GM11168 (cell line): ENCODE results near the gene SOX14.

ENCODE experiments used
- in situ Hi-C: fragments of 300-500 bp; cut with MboI; formaldehyde crosslinking; loops from one replicate; pipeline ENCODE4 v1.12.0; 2022; ENCODE audit warnings: low sequenced_read_pairs; ENCODE audit not compliant: unreplicated experiment

SOX14 gene

DNA sequence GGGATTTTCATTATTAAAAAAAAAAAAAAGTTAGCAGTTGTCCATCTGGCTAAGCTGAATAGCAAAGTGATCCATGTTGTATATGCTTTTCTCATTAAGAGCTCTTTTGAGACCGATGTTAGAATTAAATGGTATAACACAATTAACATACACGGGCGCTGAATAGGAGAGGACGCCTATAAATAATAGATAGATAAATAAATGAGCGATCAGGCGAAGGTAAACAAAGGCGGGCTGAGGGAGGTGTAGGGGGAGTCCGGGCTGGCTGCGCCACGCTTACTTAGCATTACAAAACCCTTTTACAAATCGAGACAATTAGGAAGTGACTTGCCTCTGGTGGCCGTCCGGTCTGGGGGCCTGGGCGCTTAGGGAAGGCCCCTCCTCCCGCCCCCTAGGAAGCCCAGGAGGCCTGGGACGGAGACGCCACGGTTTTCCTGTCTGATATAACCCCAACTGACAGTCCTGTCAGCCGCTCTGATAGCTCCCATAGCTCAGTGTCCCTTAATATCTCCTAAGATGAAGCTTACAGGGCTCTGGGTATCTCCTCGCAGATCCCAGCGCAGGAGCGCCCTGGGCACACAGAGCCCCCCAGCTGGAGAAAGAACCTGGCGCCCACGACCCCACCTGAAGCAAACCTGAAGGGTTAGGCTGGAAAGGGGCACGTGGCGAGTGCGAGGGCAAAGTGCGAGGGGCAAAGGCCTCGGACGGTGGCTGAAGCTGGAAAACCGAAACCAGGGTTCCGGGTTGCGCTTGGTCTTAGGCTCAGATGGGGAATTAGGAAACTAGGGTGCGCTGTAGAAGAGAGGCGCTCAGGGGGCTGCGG is 3.6 kb downstream of the SOX14 start:
- in situ Hi-C loops = no loop called here

DNA sequence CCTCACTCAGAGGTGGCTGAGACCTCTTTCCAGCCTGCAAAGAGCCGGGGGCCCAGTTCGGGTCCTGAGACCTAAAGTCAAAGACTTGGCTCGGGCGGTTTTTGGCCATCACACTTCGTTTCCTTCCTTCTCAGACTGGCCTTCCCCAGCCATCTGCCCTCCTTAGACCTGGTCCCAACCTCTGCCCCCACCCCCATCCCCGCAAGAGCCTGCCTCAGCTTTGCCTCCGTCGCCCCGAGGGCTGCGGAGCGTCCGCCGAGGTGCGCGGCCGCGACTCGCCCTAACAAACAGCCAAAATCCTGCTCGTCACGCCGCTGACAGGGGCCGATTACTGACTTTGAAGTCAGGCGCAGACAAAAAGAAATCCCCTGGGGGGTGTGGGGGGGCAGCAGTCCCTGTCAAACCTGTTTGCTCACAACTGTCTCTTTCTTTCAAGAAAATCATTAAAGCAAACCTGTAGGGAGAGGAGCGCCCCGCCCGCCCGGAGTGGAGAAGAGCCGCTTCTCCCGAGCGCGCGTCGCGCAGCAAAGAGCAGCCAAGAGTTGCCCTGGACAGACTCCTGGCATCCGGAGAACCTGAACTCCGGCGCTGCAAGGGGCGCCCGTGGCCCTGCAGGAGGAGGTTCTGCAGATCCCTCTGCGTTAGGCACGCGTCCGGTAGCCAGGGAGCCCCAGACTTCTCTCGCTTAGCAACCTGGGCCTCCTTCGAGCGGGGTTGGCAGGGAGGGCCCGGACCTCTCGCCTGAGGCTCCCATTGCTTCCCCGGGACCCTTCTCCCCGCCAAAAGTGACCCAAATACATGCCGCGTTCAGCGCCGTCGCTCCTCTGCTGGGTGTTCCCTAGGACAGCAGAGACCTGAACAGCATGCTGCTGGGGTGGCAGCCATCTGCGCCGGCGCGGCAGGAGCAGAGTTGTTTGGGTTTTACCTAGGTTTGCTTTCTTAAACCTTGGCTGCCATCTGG is 4.5 kb downstream of the SOX14 start:
- in situ Hi-C loops = no loop called here

DNA sequence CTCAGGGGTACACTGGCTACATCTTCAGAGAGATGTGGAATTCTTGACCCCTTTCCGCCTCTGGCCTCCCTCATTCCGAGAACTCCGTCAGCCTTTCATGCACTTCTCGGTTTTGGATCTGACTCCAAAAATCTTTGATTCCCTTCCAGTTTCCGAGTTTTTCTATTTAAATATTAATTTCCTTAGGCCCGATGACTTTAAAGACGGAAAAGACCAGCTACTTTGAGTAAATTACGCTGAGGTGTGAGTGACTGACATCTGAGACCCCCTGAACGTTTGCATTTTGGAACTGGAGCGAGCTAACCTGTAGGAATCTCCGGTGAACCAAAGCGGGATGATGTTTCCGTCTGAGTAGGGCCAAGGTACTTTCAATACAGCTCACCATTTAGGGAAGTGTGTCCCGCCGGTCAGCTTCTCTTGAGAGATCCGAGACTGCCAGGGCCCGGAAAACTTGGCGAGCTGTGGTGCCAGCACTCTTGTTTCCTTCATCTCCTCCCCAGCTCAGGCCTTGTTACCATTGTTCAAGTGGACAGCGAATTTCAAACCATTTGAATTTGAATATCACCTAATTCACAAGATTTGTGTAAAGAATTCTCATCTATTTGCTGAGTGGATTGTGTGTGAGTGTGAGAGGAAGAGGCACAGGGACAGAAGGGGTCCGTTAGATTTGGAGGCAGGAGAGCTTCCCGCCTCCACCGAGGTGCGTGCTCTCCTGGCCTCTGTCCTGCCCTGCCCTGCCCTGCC is 5.4 kb downstream of the SOX14 start:
- in situ Hi-C loops = no loop called here

DNA sequence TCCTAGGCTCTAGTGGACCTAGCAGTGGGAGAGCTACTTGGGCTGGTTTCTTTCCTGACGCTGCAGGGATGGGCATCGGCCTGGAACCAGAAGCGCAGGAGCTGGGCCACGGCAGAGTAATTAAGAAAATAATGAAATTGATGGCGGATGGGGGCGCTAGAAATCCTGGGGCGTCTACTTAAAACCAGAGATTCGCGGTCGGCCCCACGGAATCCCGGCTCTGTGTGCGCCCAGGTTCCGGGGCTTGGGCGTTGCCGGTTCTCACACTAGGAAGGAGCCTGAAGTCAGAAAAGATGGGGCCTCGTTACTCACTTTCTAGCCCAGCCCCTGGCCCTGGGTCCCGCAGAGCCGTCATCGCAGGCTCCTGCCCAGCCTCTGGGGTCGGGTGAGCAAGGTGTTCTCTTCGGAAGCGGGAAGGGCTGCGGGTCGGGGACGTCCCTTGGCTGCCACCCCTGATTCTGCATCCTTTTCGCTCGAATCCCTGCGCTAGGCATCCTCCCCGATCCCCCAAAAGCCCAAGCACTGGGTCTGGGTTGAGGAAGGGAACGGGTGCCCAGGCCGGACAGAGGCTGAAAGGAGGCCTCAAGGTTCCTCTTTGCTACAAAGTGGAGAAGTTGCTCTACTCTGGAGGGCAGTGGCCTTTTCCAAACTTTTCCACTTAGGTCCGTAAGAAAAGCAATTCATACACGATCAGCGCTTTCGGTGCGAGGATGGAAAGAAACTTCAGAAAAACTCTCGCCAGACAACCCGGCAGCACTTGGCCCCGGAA is 6.1 kb downstream of the SOX14 start:
- in situ Hi-C loops = no loop called here

DNA sequence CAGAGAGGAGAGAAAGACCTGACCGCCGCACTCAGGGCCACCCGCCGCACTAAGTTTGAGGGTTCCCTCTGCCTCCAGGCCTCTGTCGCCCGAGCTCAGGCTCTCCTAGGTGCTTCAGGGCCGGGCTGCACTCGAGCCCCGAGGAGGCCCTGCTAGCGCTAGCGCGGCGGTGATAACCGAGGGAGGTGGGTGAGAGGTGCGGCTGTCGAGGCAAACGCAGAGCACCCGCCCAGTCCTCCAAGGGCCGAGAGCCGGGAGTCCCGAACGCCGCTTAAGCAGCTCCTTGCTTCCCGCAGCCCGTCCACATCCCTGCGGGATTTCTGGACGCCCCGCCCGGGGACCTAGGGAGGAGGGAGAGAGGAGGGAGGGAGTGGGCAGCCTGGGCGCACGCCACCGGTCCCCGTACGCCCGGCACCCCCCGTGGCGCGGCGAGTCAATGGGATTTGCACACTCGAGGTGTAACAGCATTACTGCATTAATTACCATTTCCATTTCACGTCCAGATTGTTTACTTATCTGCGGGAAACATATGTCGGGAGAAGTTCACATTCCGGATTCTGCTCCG is 6.8 kb downstream of the SOX14 start:
- in situ Hi-C loops = no loop called here

DNA sequence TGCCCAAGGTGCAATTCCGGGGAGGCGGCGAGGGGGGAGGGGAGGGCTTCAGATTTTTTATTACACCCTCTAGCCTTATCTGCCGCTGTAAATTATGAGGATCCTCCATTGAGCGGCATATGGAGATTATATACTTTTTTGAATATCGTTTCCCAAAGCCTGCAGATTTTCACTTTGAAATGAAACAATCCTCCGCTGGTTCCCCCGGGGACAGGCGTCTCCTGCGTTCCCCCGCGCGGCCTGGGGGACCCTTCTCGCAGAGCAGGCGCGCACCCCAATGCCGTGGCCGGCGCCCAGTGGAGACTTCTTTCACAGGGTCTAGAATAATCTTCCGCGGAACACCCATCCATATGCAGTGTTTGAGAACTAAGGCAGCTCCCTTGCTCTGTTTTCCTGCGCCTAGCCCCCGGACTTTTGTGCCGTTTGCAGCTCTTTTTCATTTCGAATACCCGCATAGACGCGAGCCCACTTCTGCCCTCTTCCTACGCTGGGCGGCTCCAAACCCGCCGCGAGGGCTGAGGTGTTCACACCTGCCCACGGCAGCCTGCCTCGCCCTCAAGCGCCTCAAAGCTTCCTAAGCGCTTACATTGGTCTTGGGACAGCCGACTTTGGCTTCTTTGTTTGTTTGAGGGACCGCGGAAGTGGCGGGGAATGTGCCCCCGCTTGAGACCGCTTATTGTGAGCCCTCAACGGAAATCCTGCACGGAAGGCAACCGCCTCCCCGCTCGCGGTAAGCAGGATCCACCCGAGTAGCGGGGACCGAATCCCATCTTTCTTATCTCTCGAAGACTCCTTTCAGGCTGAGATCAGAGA is 7.5 kb downstream of the SOX14 start:
- in situ Hi-C loops = no loop called here

DNA sequence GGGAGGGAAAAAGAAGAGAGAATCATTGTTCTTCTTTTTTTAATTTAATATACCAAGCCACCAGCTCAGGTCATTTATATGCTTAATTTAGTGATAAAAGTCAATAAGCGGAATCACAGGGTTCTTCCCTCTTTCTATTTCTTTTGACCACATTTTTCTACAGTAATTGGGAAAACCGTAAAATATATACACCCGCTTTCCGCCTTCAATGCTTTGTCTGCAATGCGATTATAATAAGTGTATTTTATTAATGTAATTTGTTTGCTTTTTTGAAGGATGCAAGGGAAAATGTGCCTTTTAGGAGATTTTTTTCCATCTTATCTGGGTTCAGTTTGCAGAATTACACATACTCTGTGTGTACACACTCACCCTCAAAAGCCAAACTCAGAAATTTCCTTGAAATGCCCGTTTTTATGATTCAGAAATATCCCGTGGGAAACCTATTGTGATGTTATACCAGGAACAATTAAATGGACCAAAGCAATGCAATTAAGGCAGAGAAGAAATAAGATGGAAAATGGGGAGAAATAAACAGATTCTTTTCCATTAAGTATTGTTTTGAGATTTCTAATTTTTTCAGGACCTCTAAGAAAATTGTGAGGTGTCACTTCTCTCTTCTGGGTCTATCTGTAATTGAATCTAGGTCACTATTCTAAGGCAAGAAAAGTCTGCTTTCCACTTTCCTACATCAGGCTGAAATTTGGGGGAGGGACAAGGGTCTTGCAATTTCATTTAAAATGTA is 8.3 kb downstream of the SOX14 start:
- in situ Hi-C loops = no loop called here

DNA sequence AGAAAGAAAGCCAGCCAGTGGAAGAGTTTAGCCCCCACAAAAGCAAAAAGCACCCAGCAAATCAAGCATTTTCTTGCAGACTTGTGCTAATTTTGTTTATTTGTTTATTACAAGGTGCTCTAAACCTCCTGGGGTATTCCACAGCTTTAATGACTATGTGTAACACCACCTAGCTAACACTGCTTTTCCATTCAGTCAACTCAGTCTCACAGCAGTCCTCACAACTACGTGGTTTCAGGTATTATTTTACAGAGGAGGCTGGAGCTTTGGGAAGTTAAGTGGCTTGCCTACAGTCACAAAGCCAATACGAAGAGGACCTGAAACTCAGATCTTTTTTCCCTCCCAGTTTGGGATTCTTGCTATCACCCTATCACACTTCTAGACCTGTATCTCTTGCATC is 14.8 kb downstream of the SOX14 start:
- in situ Hi-C loops = no loop called here

DNA sequence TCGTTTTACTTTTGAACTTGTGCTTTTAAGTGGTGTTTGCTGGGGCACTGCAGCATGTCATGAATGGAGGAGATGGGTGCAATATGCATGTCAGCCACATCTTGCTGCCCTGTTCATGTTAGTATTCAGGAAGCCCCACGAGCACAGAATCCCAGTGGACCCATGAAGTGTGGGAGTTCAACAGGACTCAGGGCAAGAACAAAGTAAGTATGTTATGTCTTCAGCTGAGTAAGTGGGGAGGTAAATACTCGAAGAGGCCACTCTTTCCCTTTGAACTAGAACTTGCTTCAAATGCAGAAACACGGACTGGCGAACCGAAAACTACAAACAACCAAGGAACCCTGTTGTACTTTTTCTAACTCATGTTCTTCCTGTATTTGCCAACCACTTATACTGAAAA is 23.4 kb downstream of the SOX14 start:
- in situ Hi-C loops = no loop called here

DNA sequence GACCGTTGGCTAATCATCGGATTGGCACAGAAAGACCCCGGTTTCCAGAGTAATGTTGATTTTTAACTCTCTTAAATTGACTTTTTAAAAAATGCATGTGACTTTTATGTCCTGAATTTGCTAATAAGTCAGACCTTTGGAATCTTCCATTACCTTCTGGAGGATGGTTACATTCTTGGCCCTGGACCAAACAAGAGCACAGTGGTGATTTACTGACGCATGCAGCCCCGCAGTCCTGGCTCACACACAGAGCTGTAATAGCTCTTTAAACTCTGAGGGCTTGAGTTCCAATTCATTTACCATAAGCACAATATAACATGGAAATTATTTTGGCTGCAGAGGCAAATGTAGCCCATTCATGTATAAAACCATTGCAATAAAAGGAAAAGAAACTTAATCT is 25.1 kb downstream of the SOX14 start:
- in situ Hi-C loops = no loop called here

DNA sequence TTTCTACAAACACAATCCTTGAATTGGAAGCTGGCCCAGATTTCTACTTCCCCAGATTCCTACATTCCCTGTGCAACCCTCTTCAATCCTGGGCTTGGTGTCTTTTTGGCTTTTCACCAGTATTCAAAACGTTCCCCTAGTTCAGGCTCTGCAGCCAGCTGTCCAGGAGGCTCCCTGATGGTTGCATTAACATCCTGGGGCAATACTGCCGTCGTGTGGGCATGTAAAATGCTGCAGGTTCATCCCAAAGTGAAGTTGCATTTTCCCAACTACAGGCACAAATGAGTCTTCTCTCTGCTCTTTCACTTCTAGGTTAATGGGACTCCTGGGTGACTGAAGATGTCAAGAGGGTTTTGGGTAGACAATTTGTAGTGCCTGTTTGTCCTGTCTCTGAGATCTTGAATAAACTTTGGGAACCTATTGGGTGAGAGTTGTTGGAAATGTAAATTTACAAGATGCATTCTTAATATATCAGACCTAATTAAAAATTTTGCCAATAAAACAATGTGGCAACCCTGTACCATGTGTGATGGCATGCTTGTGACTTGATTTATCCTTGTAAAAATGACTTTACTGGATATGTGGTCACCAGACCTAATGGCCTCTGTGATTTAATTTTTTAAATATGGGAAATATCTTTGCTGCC is 28.6 kb downstream of the SOX14 start:
- in situ Hi-C loops = no loop called here

DNA sequence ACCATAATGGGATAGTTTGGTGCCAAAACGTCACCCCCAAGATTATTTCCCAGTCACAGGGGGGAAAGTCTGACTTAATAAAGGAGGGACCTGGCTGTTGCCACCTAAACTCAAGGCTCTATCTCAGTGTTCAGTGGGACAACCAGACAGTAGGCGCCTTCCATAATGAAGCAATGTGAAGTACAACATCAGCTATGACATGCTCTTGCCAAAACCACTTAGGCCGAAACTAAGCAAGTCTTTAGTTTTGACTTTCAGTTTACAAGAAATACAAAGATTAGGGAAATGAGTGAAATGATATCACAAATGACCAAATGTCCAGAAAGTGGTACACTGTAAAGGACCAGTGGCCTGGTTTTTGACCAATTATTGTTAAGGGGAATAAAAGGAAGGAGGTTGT is 32.9 kb downstream of the SOX14 start:
- in situ Hi-C loops = no loop called here

DNA sequence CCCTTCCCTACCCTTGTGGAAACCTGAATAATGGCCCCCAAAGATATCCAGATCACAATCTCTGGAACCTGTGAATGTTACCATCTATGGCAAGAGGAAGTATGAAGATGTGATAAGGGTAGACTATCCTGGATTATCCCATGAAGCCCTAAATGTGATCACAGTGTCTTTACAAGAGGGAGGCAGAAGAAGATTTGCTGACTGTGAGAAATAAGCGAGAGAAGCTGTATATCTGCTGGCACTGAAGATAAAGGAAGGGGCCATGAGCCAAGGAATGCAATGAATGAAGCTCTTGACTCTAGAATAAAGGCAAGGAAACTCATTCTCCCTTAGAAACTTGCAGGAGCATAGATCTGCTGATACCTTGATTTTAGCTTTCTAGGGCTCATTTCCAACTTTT is 39.1 kb downstream of the SOX14 start:
- in situ Hi-C loops = no loop called here

DNA sequence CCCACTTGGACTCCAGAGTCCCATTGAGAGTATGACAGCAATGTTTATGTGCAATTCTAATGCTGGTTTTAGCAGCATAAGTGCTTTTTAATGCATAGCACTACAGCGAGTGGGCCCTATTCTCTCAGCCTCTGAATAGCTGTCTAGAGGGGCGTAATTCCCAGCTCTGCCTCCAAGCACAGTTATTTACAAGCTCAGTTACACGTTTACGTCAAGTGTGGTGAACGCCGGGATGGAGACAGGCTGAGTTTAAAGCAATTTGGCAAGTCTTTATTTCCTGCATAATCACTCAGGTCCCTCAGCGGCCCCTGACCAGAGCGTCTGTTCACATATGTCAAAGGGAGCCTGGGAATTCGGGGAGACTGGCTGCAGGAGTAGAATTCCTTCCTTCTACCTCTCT is 43.9 kb downstream of the SOX14 start:
- in situ Hi-C loops = no loop called here

DNA sequence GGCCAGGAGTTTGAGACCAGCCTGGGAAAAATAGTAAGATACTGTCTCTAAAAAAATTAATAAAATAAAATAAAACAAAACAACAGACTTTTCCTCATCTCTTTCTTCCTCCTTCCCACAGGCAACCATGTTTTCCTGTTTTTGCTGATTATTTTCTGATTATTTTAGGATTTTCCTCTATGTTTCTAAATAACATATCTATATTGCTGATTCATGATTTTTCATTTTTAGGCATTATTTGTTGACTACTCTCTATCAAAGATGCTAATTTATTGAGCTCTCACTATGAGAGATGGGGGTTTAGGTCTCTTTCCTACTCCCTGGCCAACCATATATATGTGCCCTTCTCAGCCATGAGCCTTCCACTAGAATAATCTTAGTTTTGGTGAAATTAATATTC is 45.4 kb downstream of the SOX14 start:
- in situ Hi-C loops = no loop called here

DNA sequence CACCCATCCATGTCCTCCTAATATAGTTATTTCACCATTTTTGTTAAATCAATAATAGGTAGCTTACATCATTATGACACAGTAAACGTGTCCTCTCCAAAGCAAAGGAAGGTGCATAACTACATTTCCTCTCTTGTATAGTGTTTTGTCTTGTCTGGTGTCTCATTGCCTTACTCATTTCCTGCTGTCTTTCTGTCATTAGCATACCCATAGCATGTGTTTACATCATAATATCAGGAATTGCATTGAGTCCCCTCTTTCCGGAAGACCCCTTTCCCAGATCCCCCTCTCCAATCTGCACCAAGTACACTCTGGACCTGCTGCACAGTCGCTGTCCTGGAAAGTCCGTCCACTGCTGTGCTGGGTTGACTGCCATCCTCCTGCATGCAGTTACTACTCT is 47.9 kb downstream of the SOX14 start:
- in situ Hi-C loops = no loop called here

DNA sequence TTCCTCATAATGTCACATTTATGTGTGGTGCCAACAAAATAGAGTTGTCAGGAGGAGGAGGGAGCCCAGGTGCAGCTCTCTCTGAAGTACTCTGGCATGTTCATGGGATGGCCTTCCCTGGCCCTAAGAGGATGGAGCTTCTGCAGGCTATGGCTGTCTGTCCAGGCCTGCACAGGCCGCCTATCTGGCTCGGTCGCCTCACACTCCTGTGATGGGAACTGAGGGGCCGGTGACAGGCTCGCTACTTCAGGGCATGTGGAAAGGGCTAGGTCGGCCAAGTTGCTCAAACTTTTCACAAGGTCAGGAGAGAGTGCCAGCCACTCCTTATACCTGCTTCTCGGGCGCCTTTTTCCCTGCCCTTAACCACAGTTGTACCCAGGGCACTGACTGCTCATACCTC is 51.1 kb downstream of the SOX14 start:
- in situ Hi-C loops = no loop called here
